ENCODE measurements around the gene KCNK5. TPM values are rescaled to one million over a fixed set of nuclear protein-coding genes. Genes with fewer than 3 reads are reported as not detected.

KCNK5 gene
- total RNA-seq, 2 experiments from 2014 or later, result 25.0 to 25.9 TPM

GRCh38 chr6:39171489-39172376 is 57.5 kb downstream of the KCNK5 start:
- Mint-ChIP-seq H3K4me3 (no peak overlapping the region), H3K27me3 (no peaks in the 10 kb centered on the region), H3K4me1 (ENCODE audit: low read depth) (peaks cover 4% of the 10 kb centered on the region), H3K36me3 (ENCODE audit: low read depth) (peaks cover under 1% of the 10 kb centered on the region), H3K27ac (no peak overlapping the region), H3K9me3 (peaks cover 3% of the 10 kb centered on the region)
- ChIA-PET POLR2A (interaction anchor here (1.4 kb wide), 1 partner anchor 11 kb away, joined by 5 read pairs; no protein-coding TSS in a partner anchor), CTCF (interaction anchor here (1.2 to 9.9 kb wide), 4 partner anchors 14 to 198 kb away, joined by 3 to 321 read pairs (median 4); no protein-coding TSS in a partner anchor)
- DNase-seq, result no peak
- intact Hi-C loops (cut with micrococcal nuclease), result no loop called here
- TF ChIP-seq CTCF (IDR thresholded peaks at IDR 0.05), result no peak
- no peak for ATAC-seq

GRCh38 chr6:39170860-39171259 is 58.4 kb downstream of the KCNK5 start:
- H3K27ac Mint-ChIP-seq, result no peak overlapping the region
- ATAC-seq (no peak), DNase-seq (no peak)
- POLR2A ChIA-PET, result interaction anchor here (0.6 to 1.4 kb wide), 2 partner anchors 12 to 139 kb away, joined by 3 to 5 read pairs; no protein-coding TSS in a partner anchor
- H3K36me3 Mint-ChIP-seq (ENCODE audit: low read depth), result no peaks in the 10 kb centered on the region
- H3K27me3 Mint-ChIP-seq, result no peaks in the 10 kb centered on the region
- peaks cover 8% of the 10 kb centered on the region for H3K4me1 Mint-ChIP-seq (ENCODE audit: low read depth)
- H3K4me3 Mint-ChIP-seq, result no peak overlapping the region
- no peak for TF ChIP-seq CTCF (IDR thresholded peaks at IDR 0.05)
- H3K9me3 Mint-ChIP-seq, result peaks cover 2% of the 10 kb centered on the region
- CTCF ChIA-PET, result interaction anchor here (1.2 to 9.9 kb wide), 5 partner anchors 13 to 197 kb away, joined by 3 to 321 read pairs (median 4); no protein-coding TSS in a partner anchor
- intact Hi-C loops (cut with micrococcal nuclease), result no loop called here

GRCh38 chr6:39170389-39170788 is 58.9 kb downstream of the KCNK5 start:
- intact Hi-C loops (cut with micrococcal nuclease), result no loop called here
- no peaks in the 10 kb centered on the region for H3K36me3 Mint-ChIP-seq (ENCODE audit: low read depth)
- no peaks in the 10 kb centered on the region for H3K27me3 Mint-ChIP-seq
- H3K9me3 Mint-ChIP-seq, result peaks cover 2% of the 10 kb centered on the region
- no peak for TF ChIP-seq CTCF (IDR thresholded peaks at IDR 0.05)
- no peak overlapping the region for H3K27ac Mint-ChIP-seq
- POLR2A ChIA-PET, result interaction anchor here (0.6 to 1.4 kb wide), 2 partner anchors 12 to 139 kb away, joined by 3 to 5 read pairs; no protein-coding TSS in a partner anchor
- no peak overlapping the region for H3K4me3 Mint-ChIP-seq
- DNase-seq (no peak), ATAC-seq (no peak)
- CTCF ChIA-PET, result interaction anchor here (1.2 to 9.9 kb wide), 5 partner anchors 12 to 197 kb away, joined by 3 to 321 read pairs (median 4); no protein-coding TSS in a partner anchor
- H3K4me1 Mint-ChIP-seq (ENCODE audit: low read depth), result peaks cover 8% of the 10 kb centered on the region

- TF ChIP-seq CTCF (IDR thresholded peaks at IDR 0.05), result no peak
- ATAC-seq (no peak), DNase-seq (no peak)
- ChIA-PET POLR2A (interaction anchor here (0.8 to 1.4 kb wide), 2 partner anchors 13 to 189 kb away, joined by 3 to 5 read pairs; no protein-coding TSS in a partner anchor), CTCF (interaction anchor here (1.0 to 9.9 kb wide), 4 partner anchors 12 to 173 kb away, joined by 3 to 321 read pairs (median 4); no protein-coding TSS in a partner anchor)
- Mint-ChIP-seq H3K27me3 (no peaks in the 10 kb centered on the region), H3K4me1 (ENCODE audit: low read depth) (peaks cover 8% of the 10 kb centered on the region), H3K36me3 (ENCODE audit: low read depth) (no peaks in the 10 kb centered on the region), H3K9me3 (peaks cover 2% of the 10 kb centered on the region), H3K4me3 (no peak overlapping the region), H3K27ac (no peak overlapping the region)
- intact Hi-C loops (cut with micrococcal nuclease), result no loop called here
These were observed 59.6 kb downstream of the KCNK5 start for GRCh38 chr6:39169448-39170344.

Measured in activated CD8-positive, alpha-beta T cell treated with anti-CD3 and anti-CD28 coated beads for 36 hours (primary cell).